GM19372 (cell line): ENCODE data around the gene GLP2R.

Source experiments
- ATAC-seq: cut with Tn5 transposase; IDR thresholded peaks from one replicate; pipeline ENCODE4 v1.9.1; 2021; ENCODE audit warnings: mild to moderate bottlenecking, low read depth, moderate library complexity; ENCODE audit not compliant: unreplicated experiment

The GLP2R gene

GRCh38 chr17:9894231-9894630, 68.5 kb downstream of the GLP2R start:
- no peak for ATAC-seq

GRCh38 chr17:9895923-9896322, 70.2 kb downstream of the GLP2R start:
- ATAC-seq, result no peak

- no peak for ATAC-seq
Observed at GRCh38 chr17:9897372-9897968, 71.7 kb downstream of the GLP2R start.

GRCh38 chr17:9898812-9899211, 73.1 kb downstream of the GLP2R start:
- no peak for ATAC-seq

GRCh38 chr17:9899280-9900043, 73.7 kb downstream of the GLP2R start:
- ATAC-seq, result no peak

- ATAC-seq, result no peak
Observed at GRCh38 chr17:9900044-9900594, 74.4 kb downstream of the GLP2R start.

GRCh38 chr17:9900784-9901183, 75.1 kb downstream of the GLP2R start:
- no peak for ATAC-seq

- ATAC-seq, result no peak
Observed at GRCh38 chr17:9902120-9902519, 76.4 kb downstream of the GLP2R start.

- no peak for ATAC-seq
Observed at GRCh38 chr17:9904277-9905077, 78.8 kb downstream of the GLP2R start.

- no peak for ATAC-seq
Observed at GRCh38 chr17:9905078-9905415, 79.3 kb downstream of the GLP2R start, which contains the start of gene RCVRN. TSS of gene RCVRN (minus strand) at chr17:9905271. CDS start at chr17:9905180, 91 bp downstream.

GRCh38 chr17:9905902-9906301, 80.2 kb downstream of the GLP2R start:
- ATAC-seq, result peak; percentile 53

GRCh38 chr17:9906616-9907015, 80.9 kb downstream of the GLP2R start:
- no peak for ATAC-seq

- ATAC-seq, result no peak
Observed at GRCh38 chr17:9907131-9907530, 81.4 kb downstream of the GLP2R start.

GRCh38 chr17:9907883-9908648, 82.3 kb downstream of the GLP2R start:
- no peak for ATAC-seq

- ATAC-seq, result no peak
Observed at GRCh38 chr17:9908649-9909042, 82.9 kb downstream of the GLP2R start.

GRCh38 chr17:9911089-9911488, 85.4 kb downstream of the GLP2R start:
- no peak for ATAC-seq

GRCh38 chr17:9912121-9913099, 86.7 kb downstream of the GLP2R start:
- ATAC-seq, result no peak

- no peak for ATAC-seq
Observed at GRCh38 chr17:9913476-9913875, 87.8 kb downstream of the GLP2R start.

- no peak for ATAC-seq
Observed at GRCh38 chr17:9916108-9916507, 90.4 kb downstream of the GLP2R start.
